HG02938 (cell line): Measurements from ENCODE around the gene SPTSSB.
A peak's percentile ranks its signal among the peaks of the same experiment; 100 is the strongest.

Experiments used
- ATAC-seq: cut with Tn5 transposase; IDR thresholded peaks from one replicate; pipeline ENCODE4 v1.9.1; 2021; ENCODE audit warnings: mild to moderate bottlenecking, moderate library complexity; ENCODE audit not compliant: unreplicated experiment

SPTSSB gene

GRCh38 chr3:161342629-161343028, 28.7 kb downstream of the SPTSSB start:
- no peak for ATAC-seq

GRCh38 chr3:161339517-161340500, 31.5 kb downstream of the SPTSSB start:
- no peak for ATAC-seq

GRCh38 chr3:161337311-161337710, 34.0 kb downstream of the SPTSSB start:
- no peak for ATAC-seq

GRCh38 chr3:161336661-161337060, 34.7 kb downstream of the SPTSSB start:
- ATAC-seq = no peak

- no peak for ATAC-seq
Observed at GRCh38 chr3:161333696-161334095, 37.6 kb downstream of the SPTSSB start.

GRCh38 chr3:161332792-161333191, 38.5 kb downstream of the SPTSSB start:
- no peak for ATAC-seq

GRCh38 chr3:161325059-161325458, 46.3 kb downstream of the SPTSSB start:
- ATAC-seq = no peak

- no peak for ATAC-seq
Observed at GRCh38 chr3:161323926-161324621, 47.2 kb downstream of the SPTSSB start.

- no peak for ATAC-seq
Observed at GRCh38 chr3:161322781-161323568, 48.3 kb downstream of the SPTSSB start.

GRCh38 chr3:161320837-161321236, 50.5 kb downstream of the SPTSSB start:
- ATAC-seq = no peak

- ATAC-seq = no peak
Observed at GRCh38 chr3:161319867-161320266, 51.5 kb downstream of the SPTSSB start.

- no peak for ATAC-seq
Observed at GRCh38 chr3:161317077-161317476, 54.2 kb downstream of the SPTSSB start.

GRCh38 chr3:161316006-161316689, 55.2 kb downstream of the SPTSSB start:
- no peak for ATAC-seq

- peak; percentile 40 for ATAC-seq
Observed at GRCh38 chr3:161314836-161315395, 56.4 kb downstream of the SPTSSB start.

GRCh38 chr3:161310649-161311423, 60.5 kb downstream of the SPTSSB start:
- peak; percentile 81 for ATAC-seq

GRCh38 chr3:161305095-161305991, 66.0 kb downstream of the SPTSSB start:
- no peak for ATAC-seq

- ATAC-seq = no peak
Observed at GRCh38 chr3:161296814-161297213, 74.5 kb downstream of the SPTSSB start.

- no peak for ATAC-seq
Observed at GRCh38 chr3:161295325-161295724, 76.0 kb downstream of the SPTSSB start.
